Lower leg skin (tissue), 3 donors: ENCODE results near the gene CA10.

Source experiments
- POLR2A ChIP-seq, 2 donors: fragments of 450-650 bp; IDR thresholded peaks; one replicate each; pipeline ENCODE4 v1.6.1; 2016 to 2017; ENCODE audit warnings: antibody characterized with exemption in 2 of 2, mild to moderate bottlenecking in 1 of 2, moderate library complexity in 1 of 2
- TF ChIP-seq, protein P1 (sequence below), 3 donors: fragments of 450-650 bp; IDR thresholded peaks; one replicate each; pipeline ENCODE4 v1.5.1; 2016; ENCODE audit warnings: antibody characterized with exemption in 3 of 3, mild to moderate bottlenecking in 3 of 3, moderate library complexity in 2 of 3

DNA sequence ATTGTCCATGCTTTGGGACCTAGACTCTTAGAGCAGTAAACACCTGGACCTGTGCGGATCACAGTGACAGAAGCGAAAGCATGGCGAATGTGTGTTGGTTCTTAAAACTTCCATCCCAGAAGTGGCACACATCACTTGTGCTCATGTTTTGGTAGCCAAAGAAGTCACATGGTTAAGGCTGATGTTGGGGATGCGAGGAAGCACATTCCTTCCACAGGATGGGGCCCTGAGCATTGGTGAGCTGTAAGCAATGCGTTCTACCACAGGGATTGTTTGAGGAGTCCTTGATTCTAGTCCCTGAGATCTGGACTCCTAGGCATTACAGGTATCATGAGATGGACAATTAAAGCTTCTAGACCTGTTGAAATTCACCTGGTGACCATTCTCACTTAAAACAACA is 522.2 kb downstream of the CA10 start:
- TF ChIP-seq, protein P1, sequence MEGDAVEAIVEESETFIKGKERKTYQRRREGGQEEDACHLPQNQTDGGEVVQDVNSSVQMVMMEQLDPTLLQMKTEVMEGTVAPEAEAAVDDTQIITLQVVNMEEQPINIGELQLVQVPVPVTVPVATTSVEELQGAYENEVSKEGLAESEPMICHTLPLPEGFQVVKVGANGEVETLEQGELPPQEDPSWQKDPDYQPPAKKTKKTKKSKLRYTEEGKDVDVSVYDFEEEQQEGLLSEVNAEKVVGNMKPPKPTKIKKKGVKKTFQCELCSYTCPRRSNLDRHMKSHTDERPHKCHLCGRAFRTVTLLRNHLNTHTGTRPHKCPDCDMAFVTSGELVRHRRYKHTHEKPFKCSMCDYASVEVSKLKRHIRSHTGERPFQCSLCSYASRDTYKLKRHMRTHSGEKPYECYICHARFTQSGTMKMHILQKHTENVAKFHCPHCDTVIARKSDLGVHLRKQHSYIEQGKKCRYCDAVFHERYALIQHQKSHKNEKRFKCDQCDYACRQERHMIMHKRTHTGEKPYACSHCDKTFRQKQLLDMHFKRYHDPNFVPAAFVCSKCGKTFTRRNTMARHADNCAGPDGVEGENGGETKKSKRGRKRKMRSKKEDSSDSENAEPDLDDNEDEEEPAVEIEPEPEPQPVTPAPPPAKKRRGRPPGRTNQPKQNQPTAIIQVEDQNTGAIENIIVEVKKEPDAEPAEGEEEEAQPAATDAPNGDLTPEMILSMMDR (IDR thresholded peaks at IDR 0.05), result no peak
- TF ChIP-seq POLR2A (IDR thresholded peaks at IDR 0.05), result no peak
